Measurements from ENCODE around the gene MKRN1. TPM values are rescaled to one million over a fixed set of nuclear protein-coding genes. Genes with fewer than 3 reads are reported as not detected.
"Not testable (repeated sequence)": the region's sequence is repeated elsewhere in the genome, so short reads cannot be mapped to it uniquely, and the experiment has no call there.

MKRN1 gene
- total RNA-seq, 1 donor from 2014 or later = 67.9 TPM

GRCh38 chr7:140458916-140459315 lies 20.4 kb downstream of the MKRN1 start:
- Mint-ChIP-seq H3K36me3 (ENCODE audit: low read depth) (peaks cover 27% of the 10 kb centered on the region), H3K27me3 (ENCODE audit: low read depth) (no peaks in the 10 kb centered on the region), H3K4me3 (ENCODE audit: unreplicated experiment) (no peak overlapping the region), H3K27ac (ENCODE audit: unreplicated experiment) (no peak overlapping the region), H3K4me1 (ENCODE audit: low read depth) (no peaks in the 10 kb centered on the region), H3K9me3 (ENCODE audit: low read depth) (no peaks in the 10 kb centered on the region)
- no peak for TF ChIP-seq CTCF (IDR thresholded peaks at IDR 0.05)
- no peak for DNase-seq (ENCODE audit: low spot score)

GRCh38 chr7:140458201-140458600 lies 21.1 kb downstream of the MKRN1 start:
- Mint-ChIP-seq H3K4me3 (ENCODE audit: unreplicated experiment) (no peak overlapping the region), H3K9me3 (ENCODE audit: low read depth) (no peaks in the 10 kb centered on the region), H3K4me1 (ENCODE audit: low read depth) (no peaks in the 10 kb centered on the region), H3K27me3 (ENCODE audit: low read depth) (no peaks in the 10 kb centered on the region), H3K36me3 (ENCODE audit: low read depth) (peaks cover 30% of the 10 kb centered on the region), H3K27ac (ENCODE audit: unreplicated experiment) (no peak overlapping the region)
- no peak for DNase-seq (ENCODE audit: low spot score)
- TF ChIP-seq CTCF (IDR thresholded peaks at IDR 0.05) = no peak

- H3K27ac Mint-ChIP-seq (ENCODE audit: unreplicated experiment) = no peak overlapping the region
- no peaks in the 10 kb centered on the region for H3K4me1 Mint-ChIP-seq (ENCODE audit: low read depth)
Observed at GRCh38 chr7:140456551-140457051, 22.7 kb downstream of the MKRN1 start.

GRCh38 chr7:140455743-140456142 lies 23.6 kb downstream of the MKRN1 start:
- H3K9me3 Mint-ChIP-seq (ENCODE audit: low read depth) = no peaks in the 10 kb centered on the region
- H3K36me3 Mint-ChIP-seq (ENCODE audit: low read depth) = peaks cover 34% of the 10 kb centered on the region
- H3K27me3 Mint-ChIP-seq (ENCODE audit: low read depth) = no peaks in the 10 kb centered on the region
- H3K27ac Mint-ChIP-seq (ENCODE audit: unreplicated experiment) = no peak overlapping the region
- no peak overlapping the region for H3K4me3 Mint-ChIP-seq (ENCODE audit: unreplicated experiment)
- no peak for TF ChIP-seq CTCF (IDR thresholded peaks at IDR 0.05)
- no peaks in the 10 kb centered on the region for H3K4me1 Mint-ChIP-seq (ENCODE audit: low read depth)
- no peak for DNase-seq (ENCODE audit: low spot score)

More at GRCh38 chr7:140456551-140457051, 22.7 kb downstream of the MKRN1 start:
- Mint-ChIP-seq H3K36me3 (ENCODE audit: low read depth) (peaks cover 36% of the 10 kb centered on the region), H3K4me3 (ENCODE audit: unreplicated experiment) (no peak overlapping the region), H3K9me3 (ENCODE audit: low read depth) (no peaks in the 10 kb centered on the region), H3K27me3 (ENCODE audit: low read depth) (no peaks in the 10 kb centered on the region)
- DNase-seq (ENCODE audit: low spot score) = no peak
- no peak for TF ChIP-seq CTCF (IDR thresholded peaks at IDR 0.05)

- peaks cover 34% of the 10 kb centered on the region for H3K36me3 Mint-ChIP-seq (ENCODE audit: low read depth)
- H3K27ac Mint-ChIP-seq (ENCODE audit: unreplicated experiment) = no peak overlapping the region
- no peaks in the 10 kb centered on the region for H3K27me3 Mint-ChIP-seq (ENCODE audit: low read depth)
- no peaks in the 10 kb centered on the region for H3K4me1 Mint-ChIP-seq (ENCODE audit: low read depth)
- H3K9me3 Mint-ChIP-seq (ENCODE audit: low read depth) = no peaks in the 10 kb centered on the region
- no peak overlapping the region for H3K4me3 Mint-ChIP-seq (ENCODE audit: unreplicated experiment)
- TF ChIP-seq CTCF (IDR thresholded peaks at IDR 0.05) = no peak
- no peak for DNase-seq (ENCODE audit: low spot score)
Observed at GRCh38 chr7:140454657-140455015, 24.7 kb downstream of the MKRN1 start.

- peaks cover 34% of the 10 kb centered on the region for H3K36me3 Mint-ChIP-seq (ENCODE audit: low read depth)
- H3K27ac Mint-ChIP-seq (ENCODE audit: unreplicated experiment); H3K4me1 Mint-ChIP-seq (ENCODE audit: low read depth): not testable (repeated sequence)
Observed at GRCh38 chr7:140453785-140454656, 25.3 kb downstream of the MKRN1 start.

More at GRCh38 chr7:140453785-140454656, 25.3 kb downstream of the MKRN1 start:
- not testable (repeated sequence) for DNase-seq (ENCODE audit: low spot score); H3K27me3 Mint-ChIP-seq (ENCODE audit: low read depth); H3K9me3 Mint-ChIP-seq (ENCODE audit: low read depth); H3K4me3 Mint-ChIP-seq (ENCODE audit: unreplicated experiment)
